ENCODE measurements around the gene IPO5.

GRCh38 chr13:98072476-98072875 is 119.0 kb downstream of the IPO5 start:
- TF ChIP-seq YY1 (IDR thresholded peaks at IDR 0.05; ENCODE audit: low read depth) (no peak), TAF1 (IDR thresholded peaks at IDR 0.05; ENCODE audit: borderline replicate concordance, low read depth, low read length) (no peak), EP300 (IDR thresholded peaks at IDR 0.05; ENCODE audit: borderline replicate concordance in 1 of 2, low read depth in 1 of 2, low read length in 1 of 2) (no peak), RCOR1 (IDR thresholded peaks at IDR 0.05; ENCODE audit: low read length) (no peak), CTCF (IDR thresholded peaks at IDR 0.05) (no peak), FOXM1 (IDR thresholded peaks at IDR 0.05; ENCODE audit: low read depth) (no peak), USF1 (IDR thresholded peaks at IDR 0.05; ENCODE audit: borderline replicate concordance, low read depth) (no peak), MAX (IDR thresholded peaks at IDR 0.05; ENCODE audit: low read depth) (no peak), SIN3A (IDR thresholded peaks at IDR 0.05; ENCODE audit: borderline replicate concordance, low read depth, low read length) (no peak)
- TF ChIP-seq, protein P1, sequence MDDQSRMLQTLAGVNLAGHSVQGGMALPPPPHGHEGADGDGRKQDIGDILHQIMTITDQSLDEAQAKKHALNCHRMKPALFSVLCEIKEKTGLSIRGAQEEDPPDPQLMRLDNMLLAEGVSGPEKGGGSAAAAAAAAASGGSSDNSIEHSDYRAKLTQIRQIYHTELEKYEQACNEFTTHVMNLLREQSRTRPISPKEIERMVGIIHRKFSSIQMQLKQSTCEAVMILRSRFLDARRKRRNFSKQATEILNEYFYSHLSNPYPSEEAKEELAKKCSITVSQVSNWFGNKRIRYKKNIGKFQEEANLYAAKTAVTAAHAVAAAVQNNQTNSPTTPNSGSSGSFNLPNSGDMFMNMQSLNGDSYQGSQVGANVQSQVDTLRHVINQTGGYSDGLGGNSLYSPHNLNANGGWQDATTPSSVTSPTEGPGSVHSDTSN (IDR thresholded peaks at IDR 0.05) = no peak

All from SK-N-SH (cell line).